ENCODE data around the gene B4GALT3. TPM values are rescaled to one million over a fixed set of nuclear protein-coding genes. Genes with fewer than 3 reads are reported as not detected.

Gene B4GALT3
- total and polyA plus RNA-seq, 2 of the 8 experiments (the other 6 are each of a cell fraction or from before 2014, with no cell fraction given): 42.3 to 43.0 TPM

DNA sequence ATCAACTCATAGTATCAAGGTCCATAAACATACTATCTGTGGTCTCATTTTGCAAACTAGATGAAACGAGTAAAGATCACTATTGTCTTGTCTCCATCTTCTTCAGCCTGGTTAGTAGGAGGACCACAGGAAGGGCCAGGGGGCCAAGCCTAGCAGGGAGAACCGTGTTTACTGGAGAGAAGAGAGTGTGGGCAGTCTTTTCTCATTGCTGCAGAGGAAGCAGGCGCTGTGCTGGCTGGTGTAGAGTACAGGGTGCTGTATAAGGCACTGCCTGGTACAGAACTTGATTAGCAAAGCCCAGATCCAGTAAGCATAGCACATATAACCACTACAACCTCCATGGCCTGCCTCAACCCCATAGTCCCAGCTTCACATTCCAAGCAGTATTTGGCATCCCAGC lies 10.0 kb upstream of the B4GALT3 start:
- Histone ChIP-seq H4K91ac (replicated peaks; ENCODE audit: insufficient read length, low read length) (no peak overlapping the region), H2BK120ac (replicated peaks; ENCODE audit: low read depth, low read length) (no peak overlapping the region), H3K9ac (replicated peaks in 1 of 4; ENCODE audit: extremely low read depth in 1 of 4, low read depth in 3 of 4, low read length in 3 of 4) (no peak overlapping the region), H2BK5ac (ENCODE audit: low read depth, low read length) (no peak overlapping the region), H4K8ac (ENCODE audit: extremely low read depth, insufficient read depth, low read length) (no peak overlapping the region), H3K4me2 (ENCODE audit: insufficient read depth in 1 of 2, low read depth in 2 of 2, low read length in 2 of 2) (no peak overlapping the region), H3K18ac (ENCODE audit: extremely low read depth, low read length) (no peak overlapping the region), H2BK12ac (ENCODE audit: low read depth, low read length) (no peak overlapping the region), H4K20me1 (replicated peaks in 1 of 2; ENCODE audit: control insufficient read depth in 1 of 2, insufficient read depth in 2 of 2, low read length in 2 of 2) (no peaks in the 10 kb centered on the region), H3K36me3 (ENCODE audit: control insufficient read depth in 2 of 4, insufficient read depth in 4 of 4, low read length in 3 of 4) (peaks cover 4 to 12% (median 7%) of the 10 kb centered on the region in 4 experiments; a peak in 4 of 8 replicates), H3K14ac (ENCODE audit: insufficient read length) (no peak overlapping the region), H3K27ac (ENCODE audit: low read depth, low read length) (no peak overlapping the region; the same call in 1 of the 2 replicates), H3K79me1 (ENCODE audit: low read depth, low read length) (no peaks in the 10 kb centered on the region), H2AFZ (ENCODE audit: low read length) (no peak overlapping the region), H3K23ac (ENCODE audit: insufficient read length) (no peak overlapping the region), H2AK5ac (ENCODE audit: low read depth, low read length) (no peak overlapping the region), H3K4me3 (ENCODE audit: extremely low read depth in 1 of 4, insufficient read depth in 2 of 4, low read depth in 3 of 4, low read length in 4 of 4) (no peak overlapping the region), H3K4me1 (replicated peaks in 1 of 4; ENCODE audit: control insufficient read depth in 3 of 4, insufficient read depth in 4 of 4, low read length in 3 of 4) (no peaks in the 10 kb centered on the region; a peak in 1 of 7 replicates), H3K79me2 (ENCODE audit: control insufficient read depth in 1 of 2, insufficient read depth in 2 of 2, low read length in 2 of 2) (no peaks in the 10 kb centered on the region), H2BK15ac (ENCODE audit: low read length) (no peak overlapping the region), H3K9me3 (ENCODE audit: insufficient read depth in 2 of 2, low read depth in 1 of 2, low read length in 1 of 2) (no peaks in the 10 kb centered on the region), H3K23me2 (ENCODE audit: low read depth, low read length) (no peaks in the 10 kb centered on the region; the same call in 1 of the 2 replicates), H2BK20ac (ENCODE audit: low read length) (no peak overlapping the region), H3K56ac (replicated peaks; ENCODE audit: insufficient read length, low read depth, low read length) (no peak overlapping the region), H4K5ac (ENCODE audit: insufficient read length, low read depth, low read length) (no peak overlapping the region), H3K27me3 (replicated peaks in 1 of 4; ENCODE audit: control insufficient read depth in 3 of 4, extremely low read depth in 1 of 4, insufficient read depth in 3 of 4, low read length in 3 of 4) (no peaks in the 10 kb centered on the region; a peak in 1 of 7 replicates), H3K4ac (replicated peaks; ENCODE audit: insufficient read length, low read depth, low read length) (no peak overlapping the region)
- no peak for FAIRE-seq
- POLR2A ChIA-PET (ENCODE audit: partially characterized antibody): interaction anchor here (1.4 kb wide), 1 partner anchor 9 kb away, joined by 3 read pairs; no protein-coding TSS in a partner anchor
- DNase-seq (ENCODE audit: low read depth in 1 of 2, low spot score in 2 of 2): no peak
- CTCF ChIA-PET (ENCODE audit: partially characterized antibody): interaction anchor here (0.8 to 1.1 kb wide), 3 partner anchors 10 to 23 kb away, joined by 3 to 4 read pairs (median 3); partner anchors contain the start of genes ADAMTS4 and B4GALT3
- WGBS, 2 experiments (ENCODE audit: extremely low coverage in 1 of 2, insufficient coverage in 1 of 2, insufficient read length in 1 of 2, insufficient replicate concordance in 2 of 2, low coverage in 1 of 2, low lambda C conversion rate in 2 of 2, missing lambda C conversion rate in 1 of 2): 85% methylated on average over 3 of the region's 3 CpGs; no CpG with 5 or more reads in 1 of the 2 experiments
- TF ChIP-seq CHD2 (IDR thresholded peaks at IDR 0.05; ENCODE audit: low read length) (no peak), SRF (IDR thresholded peaks at IDR 0.05; ENCODE audit: low read depth, low read length) (no peak), HDAC6 (IDR thresholded peaks at IDR 0.05; ENCODE audit: low read depth, low read length) (no peak), GTF2F1 (IDR thresholded peaks at IDR 0.05; ENCODE audit: borderline replicate concordance, low read depth, low read length) (no peak), CTBP2 (IDR thresholded peaks at IDR 0.05; ENCODE audit: borderline replicate concordance, insufficient read depth, insufficient read length, low read length) (no peak), SIX5 (IDR thresholded peaks at IDR 0.05; ENCODE audit: low read depth, low read length) (no peak), KDM4A (IDR thresholded peaks at IDR 0.05; ENCODE audit: low read depth, low read length, severe bottlenecking) (no peak), KDM5A (IDR thresholded peaks at IDR 0.05; ENCODE audit: low read length) (no peak), TCF12 (IDR thresholded peaks at IDR 0.05; ENCODE audit: low read depth, low read length) (no peak), TAF7 (optimal IDR thresholded peaks at IDR 0.05; ENCODE audit: borderline replicate concordance, low read depth, low read length) (no peak), PHF8 (conservative IDR thresholded peaks at IDR 0.05; ENCODE audit: low read depth, low read length) (no peak), POLR2AphosphoS5 (IDR thresholded peaks at IDR 0.05; ENCODE audit: low read depth, low read length) (no peak), EP300 (IDR thresholded peaks at IDR 0.05; ENCODE audit: borderline replicate concordance in 1 of 2, low read depth in 2 of 2, low read length in 2 of 2) (no peak), RNF2 (IDR thresholded peaks at IDR 0.05; ENCODE audit: borderline replicate concordance, low read depth, low read length, missing control alignments, poor library complexity, severe bottlenecking) (no peak)

All from H1 (cell line).